Measurements from ENCODE around the gene INMT. TPM values are rescaled to one million over a fixed set of nuclear protein-coding genes. Genes with fewer than 3 reads are reported as not detected.

INMT gene
- total RNA-seq, 1 donor from 2014 or later, result 18.8 TPM

DNA sequence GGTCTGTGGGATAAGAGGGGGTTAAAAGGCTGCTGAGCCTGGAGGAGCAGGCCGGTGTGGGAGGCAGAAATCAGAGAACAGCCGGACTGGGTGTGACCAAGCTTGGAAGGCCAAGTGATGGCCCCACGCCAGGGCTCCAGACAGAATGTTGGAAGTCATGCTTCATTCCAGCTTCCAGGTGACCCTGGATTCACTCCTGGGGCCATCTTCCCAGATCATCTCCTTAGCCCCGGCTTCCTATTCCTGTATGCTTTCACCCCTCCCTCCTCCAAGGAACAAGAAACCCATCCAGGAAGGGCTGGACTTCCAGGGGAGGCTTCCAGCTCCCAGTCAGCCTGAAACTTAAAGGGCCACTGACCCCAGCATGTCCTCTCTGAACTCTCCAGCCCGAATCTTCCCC, 1.0 kb downstream of the INMT start:
- peak; percentile 71 for DNase-seq (ENCODE audit: low spot score)

DNA sequence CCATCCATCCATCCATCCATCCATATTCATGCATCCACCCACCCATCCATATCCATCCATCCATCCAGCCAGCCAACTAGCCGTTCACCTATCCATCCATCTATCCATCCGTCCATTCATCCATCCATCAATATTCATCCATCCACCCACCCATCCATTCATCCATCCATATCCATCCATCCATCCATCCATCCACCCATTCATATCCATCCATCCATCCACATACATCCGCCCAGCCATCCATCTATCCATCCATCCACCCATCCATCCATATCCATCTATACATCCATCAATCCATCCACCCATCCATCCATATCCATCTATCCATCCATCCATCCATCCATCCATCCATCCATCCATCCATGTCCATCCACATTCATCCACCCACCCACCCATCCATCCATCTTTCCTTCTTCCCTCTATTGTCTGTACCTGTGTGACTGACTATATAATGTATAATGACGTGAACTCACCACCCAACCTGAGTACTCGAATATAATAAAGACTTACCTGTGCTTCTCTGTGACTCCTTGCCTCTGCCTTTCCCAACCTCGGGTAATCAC, 2.5 kb downstream of the INMT start:
- DNase-seq (ENCODE audit: low spot score), result no peak

DNA sequence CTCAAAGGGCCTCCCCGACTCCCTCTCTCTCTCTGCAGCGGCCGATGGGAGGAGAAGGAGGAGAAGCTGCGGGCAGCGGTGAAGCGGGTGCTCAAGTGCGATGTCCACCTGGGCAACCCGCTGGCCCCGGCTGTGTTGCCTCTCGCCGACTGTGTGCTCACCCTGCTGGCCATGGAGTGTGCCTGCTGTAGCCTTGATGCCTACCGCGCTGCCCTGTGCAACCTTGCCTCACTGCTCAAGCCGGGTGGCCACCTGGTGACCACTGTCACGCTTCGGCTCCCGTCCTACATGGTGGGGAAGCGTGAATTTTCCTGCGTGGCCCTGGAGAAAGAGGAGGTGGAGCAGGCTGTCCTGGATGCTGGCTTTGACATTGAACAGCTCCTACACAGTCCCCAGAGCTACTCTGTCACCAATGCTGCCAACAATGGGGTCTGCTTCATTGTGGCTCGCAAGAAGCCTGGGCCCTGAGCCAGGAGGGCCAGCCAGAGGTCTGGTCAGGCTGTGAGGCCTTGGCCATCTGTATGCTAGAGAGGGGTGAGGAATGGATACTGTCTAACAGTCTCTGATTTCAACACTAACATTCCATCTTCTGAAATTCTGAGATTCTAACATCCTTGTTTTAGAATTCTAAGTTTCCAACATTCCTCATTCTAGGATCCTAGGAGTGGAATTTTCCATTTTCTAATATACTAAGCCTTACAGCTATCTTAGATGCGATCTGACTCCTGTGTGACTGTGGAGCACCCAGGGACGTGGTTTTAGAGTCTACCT, 3.6 kb downstream of the INMT start:
- DNase-seq (ENCODE audit: low spot score), result peak; percentile 62

DNA sequence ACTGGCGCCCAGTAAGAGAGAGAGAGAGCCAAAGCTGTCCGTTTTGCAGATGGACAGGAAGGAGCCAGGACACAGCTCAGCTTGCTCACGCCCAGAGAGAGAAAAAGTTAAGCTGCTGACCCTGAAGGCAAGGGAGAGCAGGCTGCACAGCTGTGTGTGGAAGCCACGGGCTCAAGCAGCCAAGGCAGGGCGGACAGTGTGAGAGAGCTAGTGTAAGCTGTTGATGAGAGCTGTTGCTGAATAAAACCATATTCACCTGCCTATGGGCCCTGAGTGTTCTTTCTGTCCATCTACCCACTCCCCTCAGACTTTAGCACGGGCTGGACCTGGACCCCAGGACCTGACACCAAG, 5.4 kb downstream of the INMT start:
- no peak for DNase-seq (ENCODE audit: low spot score)

DNA sequence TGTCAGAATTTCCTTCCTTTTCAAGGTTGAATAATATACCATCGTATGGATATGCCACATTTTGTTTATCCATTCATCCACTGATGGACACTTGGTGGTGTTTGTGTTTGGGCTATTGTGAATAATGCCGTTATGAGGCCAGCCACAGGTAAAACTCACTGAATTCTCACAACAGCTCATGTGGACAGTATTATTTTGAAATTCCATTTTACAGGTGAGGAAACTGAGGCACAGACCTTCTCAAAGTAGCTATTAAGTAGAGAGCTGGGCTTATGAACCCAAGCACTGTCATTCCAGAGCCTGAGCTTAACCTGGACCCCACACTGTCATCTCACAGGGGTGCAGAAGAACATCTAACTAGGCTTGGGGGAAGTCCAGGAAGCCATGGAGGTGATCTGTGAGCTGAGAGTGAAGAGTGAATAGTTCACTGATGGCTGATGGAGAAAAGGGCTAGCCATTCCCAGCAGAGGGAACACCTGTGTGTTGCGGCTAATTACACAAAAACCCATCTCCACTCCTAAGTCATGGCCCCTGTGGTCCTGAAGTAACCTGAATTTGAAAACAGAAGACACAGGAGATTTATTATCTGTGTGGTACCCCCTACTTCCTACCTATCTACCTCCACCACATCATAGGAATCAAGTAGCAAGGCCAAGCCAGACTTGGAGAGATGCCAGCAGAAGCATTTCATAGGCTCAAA, 8.7 kb downstream of the INMT start:
- DNase-seq (ENCODE audit: low spot score), result no peak

DNA sequence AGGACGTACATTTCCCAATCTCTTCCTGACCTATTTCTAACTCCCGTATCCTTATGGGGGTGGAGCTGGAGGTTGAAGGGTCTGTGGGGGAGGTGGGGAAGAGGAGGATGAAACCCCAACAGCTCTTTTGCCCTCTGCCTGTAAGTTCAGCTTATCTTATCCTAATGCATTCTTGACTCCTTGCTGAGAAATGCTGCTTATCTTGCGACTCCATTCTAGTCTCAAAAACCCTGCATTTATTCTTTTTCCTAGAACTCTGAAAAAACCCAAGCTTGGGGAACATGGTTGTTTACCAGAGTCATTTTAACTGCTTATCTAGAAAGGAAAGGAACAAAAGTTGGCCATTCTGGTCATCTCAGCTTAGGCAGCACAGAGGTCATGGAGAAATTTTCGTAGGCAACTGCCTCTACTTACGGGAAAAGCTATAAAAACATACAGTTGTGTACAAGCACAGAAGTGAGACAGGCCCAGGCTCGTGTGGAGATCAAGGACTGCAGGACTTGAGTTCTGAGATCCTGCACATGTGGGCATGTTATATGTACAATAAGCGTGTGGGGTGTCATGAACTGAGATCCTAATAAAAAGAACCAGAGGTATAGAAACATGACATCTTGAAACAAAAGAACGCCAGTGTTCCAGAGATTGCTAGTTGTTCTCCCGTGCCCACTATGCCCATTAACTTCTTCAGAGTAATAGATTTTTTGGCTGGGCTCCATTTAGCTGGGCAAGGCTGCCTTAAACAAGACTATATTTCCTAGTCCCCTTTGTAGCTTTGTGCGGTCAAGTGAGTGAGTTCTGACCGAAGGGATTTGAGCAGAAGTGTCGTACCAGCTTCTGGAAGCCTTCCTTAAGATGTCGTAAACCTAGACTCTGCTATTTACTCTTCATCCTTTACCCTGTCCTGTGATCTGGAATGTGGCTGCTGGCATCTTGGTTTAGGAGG, 9.6 kb downstream of the INMT start:
- DNase-seq (ENCODE audit: low spot score), result no peak

DNA sequence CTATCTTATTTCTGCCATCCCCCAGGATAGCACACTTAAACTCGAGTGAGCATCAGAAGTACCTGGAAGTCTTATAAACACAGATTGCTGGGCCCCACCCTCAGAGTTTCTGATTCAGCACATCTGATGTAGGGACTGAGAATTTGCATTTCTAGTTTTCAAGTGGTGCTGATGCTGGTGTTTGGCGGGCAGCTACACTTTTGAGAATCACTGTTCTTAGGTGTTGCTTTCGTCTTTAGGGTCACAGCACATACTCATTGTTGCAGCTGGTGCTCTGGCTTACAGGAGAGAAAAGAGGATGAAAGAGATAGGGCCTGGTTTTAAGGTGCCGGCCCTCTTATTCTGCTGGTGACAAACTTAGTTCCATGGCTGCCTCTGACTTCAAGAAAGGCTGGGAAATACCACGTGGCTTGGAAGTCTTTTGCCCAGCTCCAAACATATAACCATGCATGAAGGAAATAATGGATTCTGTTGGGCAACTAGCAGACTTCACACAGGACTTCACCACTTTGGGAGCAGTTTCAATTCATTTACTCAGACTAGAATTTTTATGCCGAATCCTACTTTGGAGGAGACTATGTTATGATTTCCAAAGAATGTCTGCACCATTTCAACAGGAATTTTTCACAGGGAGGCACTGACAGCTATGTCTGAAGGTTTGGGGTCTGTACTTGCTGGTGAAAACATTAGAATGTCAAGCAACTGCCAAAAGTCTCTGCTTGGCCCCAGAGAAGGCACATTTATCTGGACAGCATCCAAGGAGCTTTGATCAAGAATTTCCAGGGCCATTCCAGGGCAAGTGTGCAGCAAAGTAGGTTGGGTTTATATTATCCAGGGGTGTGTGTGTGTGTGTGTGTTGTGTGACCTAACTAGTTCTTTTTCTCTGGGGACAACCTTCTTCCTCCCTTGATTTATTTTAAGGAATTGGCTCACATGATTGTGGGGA, 12.4 kb downstream of the INMT start:
- peak; percentile 74 for DNase-seq (ENCODE audit: low spot score)

DNA sequence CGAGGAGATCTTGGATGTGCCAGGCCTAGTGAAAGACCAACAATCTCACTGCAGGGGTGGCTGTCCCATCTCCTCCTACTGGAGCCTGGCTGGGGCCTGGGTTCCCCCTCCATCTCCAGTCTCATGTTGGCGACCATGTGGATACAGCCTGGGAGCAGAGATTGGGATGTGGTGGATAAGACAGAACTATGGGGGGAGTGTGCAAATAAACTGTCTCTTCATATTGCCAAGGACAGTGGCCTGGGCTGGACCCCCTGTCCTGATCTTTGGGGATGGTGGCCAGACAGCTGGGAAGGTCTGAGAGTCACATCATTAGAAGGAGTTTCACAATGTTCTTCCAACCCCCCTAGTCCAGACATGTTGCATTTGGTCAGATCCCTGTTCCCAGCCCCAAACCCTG, 13.5 kb downstream of the INMT start:
- DNase-seq (ENCODE audit: low spot score), result no peak

DNA sequence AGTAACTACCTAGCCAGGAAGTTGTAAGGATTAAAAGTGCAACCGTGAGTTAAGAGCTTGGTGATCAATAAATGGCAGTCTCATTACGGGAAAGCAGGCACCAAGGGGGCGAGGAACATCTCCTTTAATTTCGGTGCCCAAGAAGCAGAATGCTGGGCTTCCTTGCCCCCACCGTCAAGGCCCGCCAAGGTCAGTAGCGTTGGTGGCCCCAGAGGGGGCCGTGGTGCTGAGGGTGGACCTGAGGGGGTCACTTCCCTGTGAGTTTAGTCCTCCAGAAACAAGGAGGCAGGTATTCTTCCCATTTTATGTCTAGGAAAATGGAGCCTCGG, 18.9 kb downstream of the INMT start:
- DNase-seq (ENCODE audit: low spot score), result no peak

DNA sequence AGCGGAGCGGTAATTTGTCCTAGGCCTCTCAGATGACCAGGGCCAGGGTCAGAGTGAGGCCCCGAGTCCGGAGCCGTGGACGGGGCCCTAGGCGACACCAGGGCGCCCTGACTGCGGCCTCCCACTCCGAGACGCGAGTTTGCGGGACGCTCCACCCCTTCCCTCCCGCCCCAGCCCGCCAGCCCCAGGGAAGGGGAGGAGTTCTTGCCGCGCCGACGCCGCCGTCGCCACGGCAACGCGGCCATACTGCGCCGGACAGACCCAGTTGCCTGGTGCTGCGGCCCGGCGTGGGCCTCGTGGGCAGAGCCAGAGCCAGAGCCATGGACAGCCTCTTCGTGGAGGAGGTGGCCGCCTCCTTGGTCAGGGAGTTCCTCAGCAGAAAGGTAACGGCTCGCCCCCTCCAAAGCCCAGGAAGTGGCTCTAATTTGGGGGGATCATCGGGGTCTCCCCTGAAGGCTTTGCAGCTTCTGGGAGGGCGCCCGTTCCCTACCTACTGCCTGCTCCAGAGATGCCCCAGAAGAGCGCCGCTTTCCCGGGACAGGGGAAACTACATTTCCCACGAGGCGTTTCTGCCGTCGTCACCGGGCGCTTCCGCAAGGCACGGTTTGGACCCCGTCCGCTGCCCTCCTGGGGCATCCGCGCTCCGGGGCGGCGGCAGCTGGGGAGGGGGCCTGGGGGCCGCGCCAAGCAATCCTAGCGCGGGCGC, 19.4 kb downstream of the INMT start, which contains the start of gene MINDY4:
Gene MINDY4, plus strand, starts transcription at position 244 of the 706 bp plus-strand sequence. Its CDS starts 77 bp downstream, at position 321.
- DNase-seq (ENCODE audit: low spot score), result peak; percentile 85

DNA sequence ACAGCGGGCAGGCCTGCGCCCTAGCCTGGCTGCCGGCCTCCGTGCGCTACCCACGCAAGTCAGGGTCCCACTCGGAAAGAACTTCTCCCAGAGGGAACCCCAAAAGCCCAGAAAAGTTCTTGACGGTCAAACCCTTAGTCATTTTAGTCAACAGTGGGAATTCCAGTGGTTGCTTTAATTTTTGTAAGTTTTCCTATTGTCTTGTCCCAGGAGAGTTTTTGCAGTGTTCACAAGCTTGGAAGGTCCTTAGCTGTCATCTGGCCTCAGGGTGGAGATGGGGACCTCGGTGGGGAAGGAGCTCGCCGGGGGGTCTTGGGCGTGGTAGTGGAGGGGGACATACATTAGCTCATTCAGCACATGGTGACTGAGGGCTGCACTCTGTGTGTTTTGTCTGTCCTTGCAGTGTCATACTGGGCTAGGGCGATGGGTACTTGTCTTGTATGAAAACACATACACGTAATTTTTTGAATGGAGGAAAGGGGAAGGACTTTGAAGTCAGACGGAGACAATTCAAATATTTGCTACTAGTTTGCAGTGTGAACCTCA, 20.0 kb downstream of the INMT start:
- DNase-seq (ENCODE audit: low spot score), result no peak

DNA sequence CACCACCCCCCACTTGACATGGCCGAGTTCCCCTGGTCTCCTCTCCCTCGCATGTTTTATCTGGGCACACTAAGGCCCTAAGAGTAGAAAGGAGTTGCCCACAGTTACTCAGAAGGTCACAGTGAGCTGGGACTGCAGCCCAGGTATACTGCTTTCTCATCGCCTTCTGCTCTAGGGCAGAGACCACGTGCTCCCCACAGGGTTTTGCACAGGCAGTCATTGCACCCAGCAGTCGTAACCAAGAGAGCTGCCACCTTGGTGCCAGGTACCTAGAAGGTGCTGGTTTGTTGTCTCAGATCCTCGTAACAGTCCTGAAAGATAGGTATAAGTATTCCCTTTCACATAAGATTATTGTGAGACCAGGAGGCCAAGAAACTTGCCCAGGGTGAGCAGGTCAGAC, 21.0 kb downstream of the INMT start:
- no peak for DNase-seq (ENCODE audit: low spot score)

DNA sequence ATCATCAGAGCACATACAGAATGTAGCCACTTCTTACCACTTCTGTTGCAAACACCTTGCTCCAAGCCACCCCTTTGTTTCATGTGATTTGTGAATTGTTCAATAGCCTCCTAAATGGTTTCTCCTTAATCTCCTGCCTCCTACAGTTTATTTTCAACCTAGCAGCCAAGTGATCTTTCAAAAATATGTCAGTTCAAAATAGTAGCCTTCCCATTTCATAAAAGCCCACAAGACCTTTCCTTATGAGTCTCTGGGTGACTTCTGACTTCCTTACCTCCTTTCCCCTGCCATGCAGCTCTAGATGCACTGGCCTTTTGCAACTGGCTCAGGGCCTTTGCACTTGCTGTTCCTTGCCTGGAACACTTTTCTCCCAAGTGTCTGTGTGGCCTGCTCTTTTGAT, 24.1 kb downstream of the INMT start:
- no peak for DNase-seq (ENCODE audit: low spot score)

DNA sequence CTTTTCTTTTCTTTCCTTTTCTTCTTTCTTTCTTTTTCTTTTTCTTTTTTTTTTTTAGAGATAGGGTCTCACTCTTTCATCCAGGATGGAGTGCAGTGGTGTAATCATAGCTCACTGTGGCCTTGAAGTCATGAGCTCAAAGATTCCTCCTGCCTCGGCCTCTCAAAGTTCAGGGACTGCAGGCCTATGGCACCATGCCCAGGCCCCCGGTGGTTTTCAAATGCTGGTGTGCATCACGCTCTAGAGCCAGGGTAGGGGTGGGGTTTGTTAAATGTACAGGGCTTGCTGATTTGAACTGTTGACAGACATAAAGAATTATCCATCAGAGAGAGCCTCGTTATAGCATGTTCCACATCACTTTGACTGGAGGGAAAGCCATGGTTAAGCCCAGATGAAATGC, 25.0 kb downstream of the INMT start:
- no peak for DNase-seq (ENCODE audit: low spot score)

DNA sequence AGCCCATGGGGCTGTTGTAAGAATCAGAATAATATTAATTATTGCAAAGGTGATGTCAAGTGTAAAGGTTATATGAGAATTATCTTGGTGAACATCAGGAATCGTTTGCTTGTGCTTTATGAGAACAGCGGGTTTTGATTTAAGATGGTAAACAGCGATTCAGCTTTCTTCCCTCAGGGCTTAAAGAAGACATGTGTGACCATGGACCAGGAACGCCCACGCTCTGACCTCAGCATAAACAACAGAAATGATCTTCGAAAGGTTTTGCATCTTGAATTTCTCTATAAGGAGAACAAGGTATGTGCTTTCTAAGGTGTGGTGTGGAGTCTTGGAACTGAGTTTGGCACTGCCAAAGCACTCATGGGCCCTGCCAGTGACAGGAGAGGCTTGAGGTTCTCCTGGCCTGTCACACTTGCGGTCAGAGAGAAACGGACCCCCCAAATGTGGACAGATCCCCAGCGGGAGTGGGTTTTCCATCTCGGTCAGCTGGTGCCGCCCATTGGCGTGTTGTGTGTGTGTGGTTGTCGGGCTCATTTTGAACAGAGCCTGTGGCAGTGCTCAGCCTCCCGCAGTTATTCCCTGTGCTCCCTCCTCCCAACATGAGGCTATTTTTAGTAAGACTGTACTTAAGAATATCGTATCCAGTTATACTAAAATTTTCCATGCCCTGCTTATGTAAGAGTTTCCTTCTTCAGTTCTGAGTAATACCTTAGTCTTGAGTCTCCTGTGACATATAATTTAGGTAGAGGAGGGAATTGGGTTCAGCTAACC, 26.5 kb downstream of the INMT start:
- DNase-seq (ENCODE audit: low spot score), result no peak

DNA sequence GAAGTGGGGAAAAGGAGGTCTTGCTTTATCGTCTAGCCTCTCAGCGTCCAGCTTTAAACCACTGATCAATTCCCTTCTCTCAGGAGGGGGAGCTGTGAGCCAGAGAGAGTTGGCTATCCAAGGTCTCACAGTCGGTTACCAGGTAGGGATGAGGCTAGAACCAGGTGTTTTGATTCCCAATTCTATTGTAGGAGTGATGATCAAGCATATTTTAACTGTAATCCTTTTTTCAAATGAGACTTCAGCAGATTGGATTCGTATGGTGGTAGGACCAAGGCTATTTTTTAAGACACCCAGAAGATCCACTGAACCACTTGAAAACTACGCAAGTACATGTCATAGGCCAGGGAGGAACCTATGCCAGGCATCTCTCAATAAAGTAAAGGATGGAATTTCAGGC, 27.6 kb downstream of the INMT start:
- no peak for DNase-seq (ENCODE audit: low spot score)

DNA sequence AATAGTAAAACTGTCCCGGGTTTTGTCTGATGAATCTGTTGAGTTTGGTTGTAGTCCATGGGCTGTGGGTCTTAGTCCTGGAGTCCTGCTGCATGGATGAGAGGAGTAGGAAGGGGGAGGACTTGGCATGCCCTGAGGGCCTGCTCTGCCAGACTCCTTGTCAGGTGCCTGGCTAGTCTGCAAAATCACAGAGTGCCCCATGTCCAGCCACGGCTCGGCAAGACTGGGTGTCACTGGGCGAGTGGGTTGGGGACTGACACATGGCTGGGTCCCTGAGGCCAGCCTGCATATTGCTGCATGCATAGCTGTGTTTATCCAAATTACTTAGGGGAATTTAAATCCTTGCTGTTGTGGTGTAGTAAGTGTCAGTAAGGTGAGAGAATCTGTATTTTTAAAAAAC, 29.0 kb downstream of the INMT start:
- no peak for DNase-seq (ENCODE audit: low spot score)

DNA sequence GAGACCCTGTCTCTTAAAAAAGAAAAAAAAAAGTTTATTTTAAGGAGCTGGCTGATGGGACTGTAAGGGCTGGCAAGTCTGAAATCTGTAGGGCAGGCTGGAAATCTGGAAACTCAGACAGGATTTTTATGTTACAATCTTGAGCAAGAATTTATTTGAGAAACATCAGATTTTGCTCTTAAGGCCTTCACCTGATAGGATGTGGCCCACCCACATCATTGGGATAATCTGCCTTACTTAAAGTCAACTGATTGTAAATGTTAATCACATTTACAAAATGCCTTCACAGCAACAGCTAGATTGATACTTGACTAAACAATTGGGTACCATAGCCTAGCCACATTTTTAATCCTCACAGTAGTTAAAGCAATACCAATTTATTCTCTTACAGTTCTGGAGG, 30.8 kb downstream of the INMT start:
- DNase-seq (ENCODE audit: low spot score), result no peak

DNA sequence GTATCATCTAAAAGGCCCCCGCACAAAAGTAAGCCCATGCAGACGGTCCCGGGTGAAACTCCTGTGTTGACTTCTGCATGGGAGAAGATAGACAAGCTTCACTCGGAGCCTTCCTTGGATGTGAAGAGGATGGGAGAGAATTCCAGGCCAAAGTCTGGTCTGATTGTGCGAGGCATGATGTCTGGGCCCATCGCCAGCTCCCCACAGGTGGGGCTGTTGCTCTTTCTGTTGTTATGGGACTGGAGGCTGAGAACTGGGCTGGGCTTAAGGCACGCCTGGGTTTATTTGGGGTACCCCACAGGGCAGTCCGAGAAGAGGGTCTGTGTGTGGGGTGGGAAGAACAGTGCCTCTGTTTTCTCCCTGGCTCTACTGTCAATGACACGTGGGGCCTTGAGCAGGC, 33.9 kb downstream of the INMT start:
- peak; percentile 45 for DNase-seq (ENCODE audit: low spot score)

All from mucosa of gallbladder (tissue), 1 donor.